Measurements from ENCODE around the gene ZNF563.

The ZNF563 gene

DNA sequence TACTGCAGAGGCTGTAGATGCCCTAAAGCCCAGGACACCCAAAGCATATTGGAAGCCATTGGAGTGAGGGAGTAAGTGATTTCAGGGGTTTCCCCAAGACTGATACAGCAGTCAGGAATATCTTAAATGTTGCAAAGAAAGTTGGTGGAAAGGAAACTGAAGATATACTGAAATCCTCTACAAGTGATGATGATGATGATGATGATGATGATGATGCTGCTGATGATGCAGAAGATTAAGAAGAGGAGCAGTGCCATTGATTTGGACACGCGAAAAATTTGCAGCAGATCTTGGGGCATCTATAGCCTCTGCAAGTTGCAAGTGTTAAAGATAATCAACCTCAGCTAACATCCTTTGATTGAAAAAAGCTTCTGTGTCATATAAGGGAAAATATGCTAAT, 62.6 kb downstream of the ZNF563 start:
- TF ChIP-seq GATA3 (IDR thresholded peaks at IDR 0.05; ENCODE audit: low read depth, low read length): no peak
- TF ChIP-seq GATA2 (IDR thresholded peaks at IDR 0.05; ENCODE audit: low read depth, low read length): no peak
